ENCODE results near the gene SARS2. TPM values are rescaled to one million over a fixed set of nuclear protein-coding genes. Genes with fewer than 3 reads are reported as not detected.

The SARS2 gene
- total RNA-seq, 1 experiment from 2014 or later, result 57.4 TPM

- no peak overlapping the region for H3K4ac ChIP-seq (ENCODE audit: low read depth, low read length)
- H4K8ac ChIP-seq (replicated peaks; ENCODE audit: insufficient read length, low read depth, low read length), result no peak overlapping the region
- H2BK120ac ChIP-seq (ENCODE audit: low read depth, low read length, poor library complexity, severe bottlenecking), result no peak overlapping the region
- no peak overlapping the region for H2AK5ac ChIP-seq (ENCODE audit: insufficient read length, low read length)
- H3K9ac ChIP-seq (ENCODE audit: extremely low read depth, insufficient read length, low read length), result no peak overlapping the region
- no peaks in the 10 kb centered on the region for H3K9me3 Mint-ChIP-seq
- no peaks in the 10 kb centered on the region for H3K4me1 ChIP-seq (ENCODE audit: insufficient read depth, low read length)
- H3K79me1 ChIP-seq (ENCODE audit: insufficient read depth, low read depth, low read length, poor library complexity, severe bottlenecking), result no peaks in the 10 kb centered on the region
- H4K91ac ChIP-seq (ENCODE audit: insufficient read length, low read depth, low read length), result no peak overlapping the region
- no peak overlapping the region for H2BK12ac ChIP-seq (ENCODE audit: insufficient read length, low read depth, low read length)
- H3K4me2 ChIP-seq (ENCODE audit: insufficient read depth, insufficient read length, low read length), result no peak overlapping the region
- no CpG with 5 or more reads among the region's 2 CpGs for WGBS (ENCODE audit: extremely low coverage, insufficient read length, low lambda C conversion rate)
- H3K14ac ChIP-seq (ENCODE audit: insufficient read depth, low read length), result no peak overlapping the region
- DNase-seq, result no peak
- H3K9me3 ChIP-seq (ENCODE audit: control insufficient read depth, low read depth, low read length), result no peaks in the 10 kb centered on the region
- no peaks in the 10 kb centered on the region for H3K27me3 ChIP-seq (ENCODE audit: insufficient read depth, low read length)
- no peaks in the 10 kb centered on the region for H3K27me3 Mint-ChIP-seq (ENCODE audit: low read depth)
- peaks cover under 1 to 25% (median 17%) of the 10 kb centered on the region in 3 experiments; a peak in 5 of 7 replicates for H3K36me3 Mint-ChIP-seq (ENCODE audit: insufficient read depth in 1 of 3, low read depth in 3 of 3)
- H3K79me2 ChIP-seq (ENCODE audit: insufficient read depth, low read length), result no peaks in the 10 kb centered on the region
- no peak overlapping the region for H4K5ac ChIP-seq (ENCODE audit: insufficient read length, low read depth, low read length)
- no peak overlapping the region for H2AFZ ChIP-seq (ENCODE audit: low read length)
- H3K18ac ChIP-seq (ENCODE audit: insufficient read length, low read depth, low read length), result no peak overlapping the region
- H3K23me2 ChIP-seq (ENCODE audit: insufficient read length, low read depth, low read length, poor library complexity, severe bottlenecking), result no peaks in the 10 kb centered on the region
- no peak overlapping the region for H2BK5ac ChIP-seq (ENCODE audit: insufficient read length, low read length)
- no peak overlapping the region for H3K4me3 Mint-ChIP-seq
- H2BK20ac ChIP-seq (ENCODE audit: low read depth, low read length, poor library complexity, severe bottlenecking), result no peak overlapping the region
- no peak for TF ChIP-seq CTCF (conservative IDR thresholded peaks at IDR 0.05)
- peak overlapping the region in 1 of 3 experiments; percentile 71; a peak in 2 of 7 replicates for H3K27ac Mint-ChIP-seq
- no peak overlapping the region for H3K23ac ChIP-seq (ENCODE audit: insufficient read length, low read depth, low read length)
- H3K27ac ChIP-seq (ENCODE audit: insufficient read length, low read depth, low read length), result no peak overlapping the region
- H3K4me1 Mint-ChIP-seq, result peaks cover 9 to 10% of the 10 kb centered on the region in 2 experiments
- no peak overlapping the region for H3T11ph ChIP-seq (ENCODE audit: low read length)
- H2BK15ac ChIP-seq (ENCODE audit: low read depth, low read length), result no peak overlapping the region
- H3K56ac ChIP-seq (ENCODE audit: insufficient read length, low read depth, low read length), result no peak overlapping the region
- H4K20me1 ChIP-seq (ENCODE audit: control insufficient read depth, insufficient read depth, insufficient read length), result no peaks in the 10 kb centered on the region
Measured at GRCh38 chr19:38964738-38965137, 34.2 kb upstream of the SARS2 start.
